ENCODE measurements around the gene GABRB1. TPM values are rescaled to one million over a fixed set of nuclear protein-coding genes. Genes with fewer than 3 reads are reported as not detected.

GABRB1 gene
- total RNA-seq, 2 experiments from 2014 or later, result not detected

- Mint-ChIP-seq H3K27me3 (no peaks in the 10 kb centered on the region), H3K9me3 (peaks cover 4% of the 10 kb centered on the region), H3K27ac (no peak overlapping the region), H3K4me3 (no peak overlapping the region), H3K4me1 (no peaks in the 10 kb centered on the region), H3K36me3 (no peaks in the 10 kb centered on the region)
- DNase-seq, result no peak
Measured at GRCh38 chr4:47017494-47017893, 13.9 kb upstream of the GABRB1 start.

- H3K27me3 Mint-ChIP-seq, result peaks cover 51% of the 10 kb centered on the region
Measured at GRCh38 chr4:47031751-47032404, 511 bp downstream of the GABRB1 start.

DNA sequence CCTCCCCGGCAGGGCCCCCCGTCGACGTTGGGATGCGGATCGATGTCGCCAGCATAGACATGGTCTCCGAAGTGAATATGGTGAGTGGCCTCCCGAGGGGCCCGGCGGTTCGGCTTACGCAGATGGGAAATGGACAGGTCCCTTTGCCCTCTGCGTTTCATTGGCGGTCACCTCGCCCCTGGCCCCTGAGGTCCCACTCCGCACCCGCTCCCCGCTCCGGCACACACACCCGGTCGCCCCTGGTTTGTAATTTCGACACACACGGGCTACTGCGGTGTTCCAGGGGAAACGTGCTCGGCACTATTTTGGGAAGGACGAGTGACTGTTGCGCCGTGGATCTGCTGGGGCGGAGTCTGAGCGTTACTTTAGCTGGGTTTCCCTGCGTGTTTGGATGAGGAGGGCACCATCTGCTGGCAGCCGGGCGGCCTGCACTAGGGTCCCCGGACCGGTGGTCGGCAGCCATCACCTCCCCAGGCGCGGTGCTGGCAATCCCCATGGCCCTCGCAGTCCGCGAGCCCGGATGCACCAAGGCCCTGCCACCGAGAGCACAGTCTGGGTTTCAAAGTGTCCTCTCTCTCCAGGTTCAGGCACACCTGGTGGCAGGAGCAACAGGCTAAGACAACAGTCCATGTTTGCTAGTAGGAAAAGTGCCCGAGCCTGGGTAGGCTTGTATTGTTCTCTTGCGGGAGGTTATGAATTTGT, 1.2 kb downstream of the GABRB1 start:
- peaks cover 16% of the 10 kb centered on the region for H3K4me1 Mint-ChIP-seq
- H3K27ac Mint-ChIP-seq, result no peak overlapping the region
- H3K36me3 Mint-ChIP-seq, result no peaks in the 10 kb centered on the region
- DNase-seq, result peak; percentile 53
- H3K9me3 Mint-ChIP-seq, result no peaks in the 10 kb centered on the region
- peaks cover 51% of the 10 kb centered on the region for H3K27me3 Mint-ChIP-seq
- peak overlapping the region; percentile 60 for H3K4me3 Mint-ChIP-seq

More at GRCh38 chr4:47031751-47032404, 511 bp downstream of the GABRB1 start:
- peaks cover 16% of the 10 kb centered on the region for H3K4me1 Mint-ChIP-seq
- H3K36me3 Mint-ChIP-seq, result no peaks in the 10 kb centered on the region
- H3K4me3 Mint-ChIP-seq, result peak overlapping the region; percentile 60
- no peak overlapping the region for H3K27ac Mint-ChIP-seq
- no peaks in the 10 kb centered on the region for H3K9me3 Mint-ChIP-seq
- no peak for DNase-seq

GRCh38 chr4:47038263-47038662, 6.9 kb downstream of the GABRB1 start:
- peaks cover 15% of the 10 kb centered on the region for H3K27me3 Mint-ChIP-seq

DNA sequence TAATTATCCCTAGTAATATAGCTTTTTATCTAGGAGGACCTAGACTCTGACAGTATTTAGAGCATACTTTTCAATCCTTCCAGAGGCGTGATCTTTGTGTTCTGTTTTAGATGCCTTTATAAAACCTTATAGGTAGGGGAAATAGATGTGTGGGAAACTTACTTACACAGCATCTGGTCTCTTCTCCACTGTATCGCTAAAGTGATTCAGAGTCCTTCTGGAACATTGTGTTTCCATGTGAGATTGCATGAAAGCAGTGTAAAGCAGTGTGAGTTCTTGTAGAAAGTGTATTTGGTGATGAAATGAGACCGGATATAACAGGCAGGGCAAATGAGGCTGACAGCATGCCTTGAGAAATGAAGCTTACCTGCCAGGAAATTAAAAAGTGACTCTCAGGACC, 9.5 kb downstream of the GABRB1 start:
- no peaks in the 10 kb centered on the region for H3K36me3 Mint-ChIP-seq
- H3K27me3 Mint-ChIP-seq, result peaks cover 8% of the 10 kb centered on the region
- H3K4me3 Mint-ChIP-seq, result no peak overlapping the region
- DNase-seq, result no peak
- no peaks in the 10 kb centered on the region for H3K4me1 Mint-ChIP-seq
- H3K27ac Mint-ChIP-seq, result no peak overlapping the region
- no peaks in the 10 kb centered on the region for H3K9me3 Mint-ChIP-seq

More at GRCh38 chr4:47038263-47038662, 6.9 kb downstream of the GABRB1 start:
- no peak overlapping the region for H3K27ac Mint-ChIP-seq
- no peaks in the 10 kb centered on the region for H3K4me1 Mint-ChIP-seq
- H3K9me3 Mint-ChIP-seq, result no peaks in the 10 kb centered on the region
- no peaks in the 10 kb centered on the region for H3K36me3 Mint-ChIP-seq
- no peak for DNase-seq
- no peak overlapping the region for H3K4me3 Mint-ChIP-seq

DNA sequence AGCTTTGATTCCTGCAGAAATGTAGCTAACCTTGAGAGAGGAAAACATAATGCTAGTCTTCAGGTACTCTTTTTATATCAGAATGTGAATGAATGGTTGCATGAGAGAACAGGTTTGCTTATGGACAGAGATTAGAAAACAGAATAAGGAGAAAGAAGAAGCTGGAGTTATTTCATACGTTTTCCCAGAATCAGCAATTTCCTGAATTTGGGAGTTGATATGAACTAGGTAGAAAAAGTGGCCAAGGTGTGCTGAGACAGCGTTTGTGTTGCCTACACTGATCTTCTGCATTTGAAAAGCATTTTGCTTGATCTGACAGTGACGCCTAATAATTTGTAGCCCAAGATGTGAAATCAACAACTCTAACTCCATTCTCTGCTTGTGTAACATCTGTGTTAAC, 12.5 kb downstream of the GABRB1 start:
- H3K9me3 Mint-ChIP-seq, result no peaks in the 10 kb centered on the region
- H3K27me3 Mint-ChIP-seq, result peaks cover 8% of the 10 kb centered on the region
- no peaks in the 10 kb centered on the region for H3K4me1 Mint-ChIP-seq
- no peak for DNase-seq
- H3K36me3 Mint-ChIP-seq, result no peaks in the 10 kb centered on the region
- H3K4me3 Mint-ChIP-seq, result no peak overlapping the region
- H3K27ac Mint-ChIP-seq, result no peak overlapping the region

GRCh38 chr4:47045261-47045660, 13.9 kb downstream of the GABRB1 start:
- DNase-seq, result no peak
- H3K4me1 Mint-ChIP-seq, result no peaks in the 10 kb centered on the region
- H3K4me3 Mint-ChIP-seq, result no peak overlapping the region
- peaks cover 13% of the 10 kb centered on the region for H3K27me3 Mint-ChIP-seq
- H3K27ac Mint-ChIP-seq, result no peak overlapping the region
- H3K9me3 Mint-ChIP-seq, result no peaks in the 10 kb centered on the region
- no peaks in the 10 kb centered on the region for H3K36me3 Mint-ChIP-seq

DNA sequence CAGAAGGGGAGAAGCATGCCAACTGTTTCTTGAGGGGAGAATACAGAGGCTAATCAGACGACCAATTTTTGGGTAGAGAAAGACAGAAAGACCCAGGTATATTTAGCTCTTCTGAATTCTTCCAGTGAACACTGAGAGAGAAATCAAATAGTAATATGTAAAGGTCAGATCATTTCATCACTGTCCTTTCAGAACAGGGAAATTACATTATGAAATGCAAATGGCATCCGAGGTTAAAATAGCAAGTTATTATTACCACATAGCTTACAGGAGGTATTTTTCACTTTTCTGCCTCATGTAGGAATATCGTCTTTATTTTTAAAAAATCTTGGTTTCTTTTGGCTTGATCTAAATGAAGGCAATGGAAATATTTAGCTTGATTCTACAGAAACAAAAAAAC, 18.0 kb downstream of the GABRB1 start:
- no peak for DNase-seq
- Mint-ChIP-seq H3K9me3 (no peaks in the 10 kb centered on the region), H3K4me1 (peaks cover 3% of the 10 kb centered on the region), H3K27me3 (peaks cover 23% of the 10 kb centered on the region), H3K4me3 (no peak overlapping the region), H3K27ac (no peak overlapping the region), H3K36me3 (no peaks in the 10 kb centered on the region)

DNA sequence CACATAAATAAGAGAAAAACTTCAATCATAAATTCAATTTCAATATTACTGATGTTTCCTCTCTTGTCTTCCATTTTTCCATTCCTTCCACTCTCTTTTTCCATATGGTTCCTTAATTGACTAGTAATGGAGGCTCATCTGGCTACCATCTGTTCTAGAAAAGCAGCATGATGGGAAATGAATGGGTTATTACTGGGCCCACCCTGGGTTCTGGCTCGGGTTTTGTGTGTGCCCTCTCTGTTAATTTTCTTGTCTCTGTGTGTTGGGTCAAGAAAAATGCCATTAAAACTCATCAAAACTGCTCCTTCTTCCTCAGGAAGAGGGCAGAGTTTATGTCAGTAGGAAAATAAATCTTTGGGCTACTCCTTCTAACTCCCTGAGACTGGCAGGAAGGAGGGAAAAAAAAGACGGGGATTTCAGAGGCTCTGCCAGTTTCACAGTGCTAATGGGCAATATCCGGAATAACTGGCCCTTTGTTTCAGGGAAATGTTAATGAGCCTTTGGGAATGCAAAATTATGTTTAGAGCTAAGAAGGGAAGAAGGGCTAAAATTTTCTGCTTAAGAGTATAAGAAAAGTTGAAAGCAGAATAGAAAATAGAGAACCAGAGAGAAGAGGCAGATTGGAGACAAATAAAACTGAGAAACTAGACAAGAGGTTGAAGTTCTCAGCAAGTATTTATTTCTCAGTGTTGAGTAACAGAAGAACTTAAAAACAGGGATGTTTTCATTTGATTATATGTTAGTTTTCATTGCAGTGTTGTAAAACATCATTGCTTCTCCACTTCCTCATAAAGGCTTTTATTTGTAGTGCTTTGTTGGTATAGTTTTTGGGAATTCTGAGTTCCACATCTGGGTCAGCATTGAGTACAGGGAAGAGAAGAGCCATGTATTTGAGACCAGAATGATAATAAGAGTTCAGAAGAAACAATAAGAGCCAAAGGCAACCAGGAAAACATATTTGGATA, 19.7 kb downstream of the GABRB1 start:
- Mint-ChIP-seq H3K27ac (no peak overlapping the region), H3K27me3 (peaks cover 19% of the 10 kb centered on the region)

DNA sequence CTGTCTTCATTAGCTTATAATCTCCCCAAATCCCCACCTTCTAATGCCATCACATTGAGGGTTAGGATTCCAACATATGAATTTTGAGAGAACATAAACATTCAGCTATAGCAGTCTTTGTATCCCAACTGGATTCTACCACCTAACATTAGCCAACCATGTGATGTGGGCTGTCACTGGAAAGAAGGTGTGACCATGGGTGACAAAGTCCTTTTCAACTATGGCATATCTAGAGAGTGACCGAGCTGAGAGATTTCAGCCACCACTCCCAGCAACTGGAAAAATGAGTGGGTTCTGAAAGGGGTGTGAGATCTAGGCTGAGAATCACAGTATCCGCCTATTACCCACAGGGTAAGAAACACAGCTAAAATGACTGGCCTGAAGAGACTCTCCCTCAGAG, 22.1 kb downstream of the GABRB1 start:
- Mint-ChIP-seq H3K27ac (no peak overlapping the region), H3K36me3 (no peaks in the 10 kb centered on the region), H3K4me1 (peaks cover 3% of the 10 kb centered on the region), H3K9me3 (no peaks in the 10 kb centered on the region), H3K27me3 (peaks cover 23% of the 10 kb centered on the region), H3K4me3 (no peak overlapping the region)
- DNase-seq, result no peak

More for the DNA sequence above, 19.7 kb downstream of the GABRB1 start:
- no peak for DNase-seq
- no peaks in the 10 kb centered on the region for H3K9me3 Mint-ChIP-seq
- no peaks in the 10 kb centered on the region for H3K36me3 Mint-ChIP-seq
- H3K4me1 Mint-ChIP-seq, result peaks cover 3% of the 10 kb centered on the region
- no peak overlapping the region for H3K4me3 Mint-ChIP-seq

DNA sequence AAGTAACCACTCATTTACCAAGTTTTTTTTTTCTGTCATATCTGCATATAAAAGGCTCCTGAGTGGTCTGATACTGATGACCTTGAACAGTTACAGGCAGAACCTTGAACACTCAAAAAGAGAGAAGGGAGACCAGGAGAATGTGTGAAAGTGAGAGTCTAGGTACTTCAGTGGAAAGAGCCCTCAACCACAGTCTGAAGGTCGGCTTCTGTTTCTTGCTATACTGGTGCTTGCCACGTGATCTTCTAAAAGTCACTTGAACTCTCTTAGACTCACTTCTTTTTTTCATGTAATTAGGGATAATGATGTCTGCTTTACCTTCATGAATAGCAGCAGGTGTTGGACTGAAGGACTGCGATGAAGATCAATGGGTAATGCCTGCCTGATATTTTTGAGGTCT, 22.8 kb downstream of the GABRB1 start:
- H3K4me1 Mint-ChIP-seq, result peaks cover 3% of the 10 kb centered on the region
- H3K4me3 Mint-ChIP-seq, result no peak overlapping the region
- no peak overlapping the region for H3K27ac Mint-ChIP-seq
- H3K27me3 Mint-ChIP-seq, result peaks cover 23% of the 10 kb centered on the region
- no peak for DNase-seq
- H3K9me3 Mint-ChIP-seq, result no peaks in the 10 kb centered on the region
- no peaks in the 10 kb centered on the region for H3K36me3 Mint-ChIP-seq

DNA sequence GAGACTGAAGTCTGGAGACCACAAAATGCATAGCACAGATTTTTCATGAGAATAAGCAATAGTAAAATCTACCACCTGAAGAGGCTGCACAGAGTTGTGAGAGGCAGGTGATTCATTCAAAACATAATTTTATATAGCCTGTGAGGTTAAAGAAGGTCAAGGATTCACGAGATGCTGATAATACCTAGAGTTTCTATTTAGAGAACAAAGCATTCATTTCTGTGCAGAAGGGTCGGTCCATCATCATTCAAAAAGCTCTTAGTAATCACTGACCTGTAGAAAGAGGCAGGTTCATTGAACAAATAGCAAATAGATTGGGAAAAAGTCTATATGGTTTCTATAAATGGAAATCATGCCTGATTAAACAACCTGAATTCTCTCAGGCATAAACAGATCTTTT, 26.6 kb downstream of the GABRB1 start:
- H3K36me3 Mint-ChIP-seq, result no peaks in the 10 kb centered on the region
- no peak overlapping the region for H3K4me3 Mint-ChIP-seq
- no peak for DNase-seq
- H3K9me3 Mint-ChIP-seq, result no peaks in the 10 kb centered on the region
- H3K27me3 Mint-ChIP-seq, result peaks cover 4% of the 10 kb centered on the region
- no peak overlapping the region for H3K27ac Mint-ChIP-seq
- peaks cover 3% of the 10 kb centered on the region for H3K4me1 Mint-ChIP-seq

GRCh38 chr4:47060561-47060960, 29.2 kb downstream of the GABRB1 start:
- Mint-ChIP-seq H3K4me1 (no peaks in the 10 kb centered on the region), H3K4me3 (no peak overlapping the region), H3K36me3 (no peaks in the 10 kb centered on the region), H3K9me3 (no peaks in the 10 kb centered on the region), H3K27ac (no peak overlapping the region), H3K27me3 (peaks cover 4% of the 10 kb centered on the region)
- DNase-seq, result no peak

- H3K27me3 Mint-ChIP-seq, result peaks cover 4% of the 10 kb centered on the region
Measured at GRCh38 chr4:47061435-47061834, 30.1 kb downstream of the GABRB1 start.

GRCh38 chr4:47065051-47065481, 33.7 kb downstream of the GABRB1 start:
- no peak for DNase-seq

More at GRCh38 chr4:47061435-47061834, 30.1 kb downstream of the GABRB1 start:
- Mint-ChIP-seq H3K4me1 (no peaks in the 10 kb centered on the region), H3K9me3 (no peaks in the 10 kb centered on the region), H3K4me3 (no peak overlapping the region), H3K27ac (no peak overlapping the region), H3K36me3 (no peaks in the 10 kb centered on the region)
- no peak for DNase-seq

More at GRCh38 chr4:47065051-47065481, 33.7 kb downstream of the GABRB1 start:
- H3K9me3 Mint-ChIP-seq, result no peaks in the 10 kb centered on the region
- no peak overlapping the region for H3K27ac Mint-ChIP-seq
- no peaks in the 10 kb centered on the region for H3K27me3 Mint-ChIP-seq
- H3K36me3 Mint-ChIP-seq, result no peaks in the 10 kb centered on the region
- H3K4me3 Mint-ChIP-seq, result no peak overlapping the region
- H3K4me1 Mint-ChIP-seq, result no peaks in the 10 kb centered on the region

All from activated naive CD8-positive, alpha-beta T cell treated with anti-CD3 and anti-CD28 coated beads for 36 hours (primary cell).